RWPE2 (cell line): Measurements from ENCODE around the gene RBM44.

Experiments
- ATAC-seq: fragments of 200-7000 bp; cut with Tn5 transposase; 3 replicates; pipeline ENCODE4 v1.9.1; 2021; ENCODE audit warnings: low read depth
- DNase-seq: peaks from one replicate; pipeline ENCODE4 v3.0.0-alpha.2; 2020; ENCODE audit warnings: low spot score
- H3K27ac ChIP-seq: fragments of 450-650 bp; 2 replicates; pipeline ENCODE4 v1.5.1; 2017; ENCODE audit warnings: mild to moderate bottlenecking; ENCODE audit not compliant: poor library complexity, severe bottlenecking
- H3K27me3 ChIP-seq: fragments of 250-450 bp; sonication (Bioruptor Pico); 2 replicates; pipeline ENCODE4 v1.5.1; 2021; ENCODE audit warnings: mild to moderate bottlenecking, moderate library complexity; ENCODE audit not compliant: insufficient read depth, poor library complexity, severe bottlenecking
- H3K36me3 ChIP-seq: fragments of 250-450 bp; sonication (Bioruptor Pico); 2 replicates; pipeline ENCODE4 v1.5.1; 2020; ENCODE audit warnings: low read depth, mild to moderate bottlenecking, moderate library complexity
- H3K4me1 ChIP-seq: fragments of 250-450 bp; sonication (Bioruptor Pico); 2 replicates; pipeline ENCODE4 v1.5.1; 2021; ENCODE audit warnings: mild to moderate bottlenecking, moderate library complexity; ENCODE audit not compliant: insufficient read depth, poor library complexity, severe bottlenecking
- H3K4me3 ChIP-seq: fragments of 250-450 bp; sonication (Bioruptor Pico); 2 replicates; pipeline ENCODE4 v1.5.1; 2021; ENCODE audit warnings: mild to moderate bottlenecking, moderate library complexity; ENCODE audit not compliant: severe bottlenecking
- H3K9me3 ChIP-seq: fragments of 250-450 bp; sonication (Bioruptor Pico); 2 replicates; pipeline ENCODE4 v1.5.1; 2021; ENCODE audit warnings: mild to moderate bottlenecking, moderate library complexity; ENCODE audit not compliant: severe bottlenecking
- CTCF ChIP-seq: fragments of 450-650 bp; IDR thresholded peaks from one replicate; pipeline ENCODE4 v1.5.1; 2017; ENCODE audit warnings: mild to moderate bottlenecking, moderate library complexity; ENCODE audit not compliant: poor library complexity, severe bottlenecking

Gene RBM44

GRCh38 chr2:237868631-237869342 lies 70.2 kb downstream of the RBM44 start:
- H3K4me3 ChIP-seq = no peak overlapping the region
- H3K36me3 ChIP-seq = no peaks in the 10 kb centered on the region
- no peaks in the 10 kb centered on the region for H3K27me3 ChIP-seq
- TF ChIP-seq CTCF = no peak
- no peaks in the 10 kb centered on the region for H3K9me3 ChIP-seq
- peaks cover 31% of the 10 kb centered on the region for H3K4me1 ChIP-seq
- no peak for ATAC-seq
- DNase-seq = no peak
- no peak overlapping the region for H3K27ac ChIP-seq

- H3K4me3 ChIP-seq = no peak overlapping the region
- no peak for TF ChIP-seq CTCF
- no peak overlapping the region for H3K27ac ChIP-seq
- no peaks in the 10 kb centered on the region for H3K36me3 ChIP-seq
- H3K9me3 ChIP-seq = no peaks in the 10 kb centered on the region
- no peaks in the 10 kb centered on the region for H3K27me3 ChIP-seq
- H3K4me1 ChIP-seq = peaks cover 35% of the 10 kb centered on the region
- DNase-seq (no peak), ATAC-seq (no peak)
Measured at GRCh38 chr2:237869343-237870102, 70.9 kb downstream of the RBM44 start.

GRCh38 chr2:237870126-237870525 lies 71.5 kb downstream of the RBM44 start:
- H3K9me3 ChIP-seq = no peaks in the 10 kb centered on the region
- no peak overlapping the region for H3K27ac ChIP-seq
- TF ChIP-seq CTCF = no peak
- DNase-seq (no peak), ATAC-seq (no peak)
- H3K4me3 ChIP-seq = no peak overlapping the region
- H3K4me1 ChIP-seq = peaks cover 36% of the 10 kb centered on the region
- no peaks in the 10 kb centered on the region for H3K27me3 ChIP-seq
- H3K36me3 ChIP-seq = no peaks in the 10 kb centered on the region

- Histone ChIP-seq H3K27ac (no peak overlapping the region), H3K36me3 (no peaks in the 10 kb centered on the region)
- no peak for DNase-seq
Measured at GRCh38 chr2:237870754-237871651, 72.4 kb downstream of the RBM44 start.

More at GRCh38 chr2:237870754-237871651, 72.4 kb downstream of the RBM44 start:
- no peaks in the 10 kb centered on the region for H3K9me3 ChIP-seq
- H3K27me3 ChIP-seq = no peaks in the 10 kb centered on the region
- ATAC-seq = no peak
- TF ChIP-seq CTCF = no peak
- no peak overlapping the region for H3K4me3 ChIP-seq
- H3K4me1 ChIP-seq = peaks cover 30% of the 10 kb centered on the region
